ENCODE measurements around the gene PTPRCAP. TPM values are rescaled to one million over a fixed set of nuclear protein-coding genes. Genes with fewer than 3 reads are reported as not detected.
A peak's percentile ranks its signal among the peaks of the same experiment; 100 is the strongest.

Gene PTPRCAP
- total and polyA plus RNA-seq, 10 of the 15 experiments (the other 5 are each of a cell fraction or from before 2014, with no cell fraction given): 4.7 to 266 (median 125) TPM

DNA sequence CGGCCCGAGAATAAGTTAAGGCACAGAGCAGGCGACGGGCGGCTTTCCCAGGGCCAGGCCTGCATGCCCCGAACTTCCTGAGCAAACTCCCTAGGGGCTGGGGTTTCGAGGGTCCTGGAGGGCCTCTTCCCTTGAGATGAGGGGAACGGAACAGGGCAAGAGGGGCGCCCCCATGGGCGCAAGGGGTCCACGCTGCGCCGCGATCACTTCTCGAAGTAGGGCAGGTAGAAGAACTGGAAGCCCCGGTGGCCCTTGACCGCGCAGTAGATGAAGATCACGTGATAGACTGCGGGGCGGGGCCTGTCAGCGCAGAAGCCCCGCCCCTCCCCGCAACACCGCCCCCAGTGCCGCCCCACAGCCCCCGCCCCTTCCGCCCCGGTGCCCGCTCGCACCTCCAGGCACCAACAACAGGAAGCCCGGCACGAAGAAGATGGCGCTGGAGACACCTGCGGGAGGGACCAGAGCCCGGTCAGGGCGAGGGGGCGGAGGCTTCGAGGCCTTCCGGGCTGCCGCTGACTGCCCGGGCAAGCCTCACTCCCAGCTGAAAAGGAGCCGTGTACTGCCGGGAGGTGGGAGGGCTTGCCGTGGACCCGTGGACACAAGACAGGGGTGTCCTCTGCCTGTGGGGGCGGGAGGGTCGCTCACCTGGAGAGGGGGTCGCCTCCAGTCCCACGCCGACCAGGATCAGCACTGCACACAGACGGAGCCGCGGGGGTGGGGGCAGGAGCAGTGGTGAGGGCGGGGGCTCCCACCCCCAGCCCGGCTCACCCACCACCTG lies 27.1 kb upstream of the PTPRCAP start (continued):
- TF ChIP-seq PAX8 (IDR thresholded peaks at IDR 0.05): no peak
- TF ChIP-seq GATAD2B (conservative IDR thresholded peaks at IDR 0.05; ENCODE audit: low read depth): 0 out of 2 replicates have a peak, but pooled peaks have one; percentile 29
- TF ChIP-seq NR2C2 (IDR thresholded peaks at IDR 0.05; ENCODE audit: borderline replicate concordance, control insufficient read depth, insufficient read length, low read depth): no peak
- TF ChIP-seq IRF4 (IDR thresholded peaks at IDR 0.05; ENCODE audit: low read depth, low read length): no peak
- no peak; the same call in 1 of the 2 replicates for TF ChIP-seq SMAD5 (IDR thresholded peaks at IDR 0.05; ENCODE audit: low read depth)
- TF ChIP-seq EGR1 (IDR thresholded peaks at IDR 0.05; ENCODE audit: borderline replicate concordance in 1 of 2, low read depth in 2 of 2, low read length in 2 of 2): peak in 1 of 2 experiments; percentile 17; a peak in 1 of 3 replicates
- peak; percentile 25; the same call in 1 of the 2 replicates for TF ChIP-seq IKZF1 (conservative IDR thresholded peaks at IDR 0.05)
- no peak for TF ChIP-seq FOXM1 (IDR thresholded peaks at IDR 0.05; ENCODE audit: low read depth, low read length)
- TF ChIP-seq BMI1 (IDR thresholded peaks at IDR 0.05; ENCODE audit: borderline replicate concordance): no peak
- TF ChIP-seq SUPT20H (IDR thresholded peaks at IDR 0.05; ENCODE audit: borderline replicate concordance, control insufficient read depth, low read depth, low read length): no peak
- no peak for TF ChIP-seq RCOR1 (conservative IDR thresholded peaks at IDR 0.05; ENCODE audit: low read depth, low read length)
- TF ChIP-seq TARDBP (IDR thresholded peaks at IDR 0.05; ENCODE audit: borderline replicate concordance): no peak
- TF ChIP-seq ZNF217 (IDR thresholded peaks at IDR 0.05): no peak
- TF ChIP-seq, protein P1, sequence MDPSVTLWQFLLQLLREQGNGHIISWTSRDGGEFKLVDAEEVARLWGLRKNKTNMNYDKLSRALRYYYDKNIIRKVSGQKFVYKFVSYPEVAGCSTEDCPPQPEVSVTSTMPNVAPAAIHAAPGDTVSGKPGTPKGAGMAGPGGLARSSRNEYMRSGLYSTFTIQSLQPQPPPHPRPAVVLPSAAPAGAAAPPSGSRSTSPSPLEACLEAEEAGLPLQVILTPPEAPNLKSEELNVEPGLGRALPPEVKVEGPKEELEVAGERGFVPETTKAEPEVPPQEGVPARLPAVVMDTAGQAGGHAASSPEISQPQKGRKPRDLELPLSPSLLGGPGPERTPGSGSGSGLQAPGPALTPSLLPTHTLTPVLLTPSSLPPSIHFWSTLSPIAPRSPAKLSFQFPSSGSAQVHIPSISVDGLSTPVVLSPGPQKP (IDR thresholded peaks at IDR 0.05; ENCODE audit: low read depth, low read length): no peak
- TF ChIP-seq, protein P2, sequence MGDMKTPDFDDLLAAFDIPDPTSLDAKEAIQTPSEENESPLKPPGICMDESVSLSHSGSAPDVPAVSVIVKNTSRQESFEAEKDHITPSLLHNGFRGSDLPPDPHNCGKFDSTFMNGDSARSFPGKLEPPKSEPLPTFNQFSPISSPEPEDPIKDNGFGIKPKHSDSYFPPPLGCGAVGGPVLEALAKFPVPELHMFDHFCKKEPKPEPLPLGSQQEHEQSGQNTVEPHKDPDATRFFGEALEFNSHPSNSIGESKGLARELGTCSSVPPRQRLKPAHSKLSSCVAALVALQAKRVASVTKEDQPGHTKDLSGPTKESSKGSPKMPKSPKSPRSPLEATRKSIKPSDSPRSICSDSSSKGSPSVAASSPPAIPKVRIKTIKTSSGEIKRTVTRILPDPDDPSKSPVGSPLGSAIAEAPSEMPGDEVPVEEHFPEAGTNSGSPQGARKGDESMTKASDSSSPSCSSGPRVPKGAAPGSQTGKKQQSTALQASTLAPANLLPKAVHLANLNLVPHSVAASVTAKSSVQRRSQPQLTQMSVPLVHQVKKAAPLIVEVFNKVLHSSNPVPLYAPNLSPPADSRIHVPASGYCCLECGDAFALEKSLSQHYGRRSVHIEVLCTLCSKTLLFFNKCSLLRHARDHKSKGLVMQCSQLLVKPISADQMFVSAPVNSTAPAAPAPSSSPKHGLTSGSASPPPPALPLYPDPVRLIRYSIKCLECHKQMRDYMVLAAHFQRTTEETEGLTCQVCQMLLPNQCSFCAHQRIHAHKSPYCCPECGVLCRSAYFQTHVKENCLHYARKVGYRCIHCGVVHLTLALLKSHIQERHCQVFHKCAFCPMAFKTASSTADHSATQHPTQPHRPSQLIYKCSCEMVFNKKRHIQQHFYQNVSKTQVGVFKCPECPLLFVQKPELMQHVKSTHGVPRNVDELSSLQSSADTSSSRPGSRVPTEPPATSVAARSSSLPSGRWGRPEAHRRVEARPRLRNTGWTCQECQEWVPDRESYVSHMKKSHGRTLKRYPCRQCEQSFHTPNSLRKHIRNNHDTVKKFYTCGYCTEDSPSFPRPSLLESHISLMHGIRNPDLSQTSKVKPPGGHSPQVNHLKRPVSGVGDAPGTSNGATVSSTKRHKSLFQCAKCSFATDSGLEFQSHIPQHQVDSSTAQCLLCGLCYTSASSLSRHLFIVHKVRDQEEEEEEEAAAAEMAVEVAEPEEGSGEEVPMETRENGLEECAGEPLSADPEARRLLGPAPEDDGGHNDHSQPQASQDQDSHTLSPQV (IDR thresholded peaks at IDR 0.05): no peak
- TF ChIP-seq, protein P3, sequence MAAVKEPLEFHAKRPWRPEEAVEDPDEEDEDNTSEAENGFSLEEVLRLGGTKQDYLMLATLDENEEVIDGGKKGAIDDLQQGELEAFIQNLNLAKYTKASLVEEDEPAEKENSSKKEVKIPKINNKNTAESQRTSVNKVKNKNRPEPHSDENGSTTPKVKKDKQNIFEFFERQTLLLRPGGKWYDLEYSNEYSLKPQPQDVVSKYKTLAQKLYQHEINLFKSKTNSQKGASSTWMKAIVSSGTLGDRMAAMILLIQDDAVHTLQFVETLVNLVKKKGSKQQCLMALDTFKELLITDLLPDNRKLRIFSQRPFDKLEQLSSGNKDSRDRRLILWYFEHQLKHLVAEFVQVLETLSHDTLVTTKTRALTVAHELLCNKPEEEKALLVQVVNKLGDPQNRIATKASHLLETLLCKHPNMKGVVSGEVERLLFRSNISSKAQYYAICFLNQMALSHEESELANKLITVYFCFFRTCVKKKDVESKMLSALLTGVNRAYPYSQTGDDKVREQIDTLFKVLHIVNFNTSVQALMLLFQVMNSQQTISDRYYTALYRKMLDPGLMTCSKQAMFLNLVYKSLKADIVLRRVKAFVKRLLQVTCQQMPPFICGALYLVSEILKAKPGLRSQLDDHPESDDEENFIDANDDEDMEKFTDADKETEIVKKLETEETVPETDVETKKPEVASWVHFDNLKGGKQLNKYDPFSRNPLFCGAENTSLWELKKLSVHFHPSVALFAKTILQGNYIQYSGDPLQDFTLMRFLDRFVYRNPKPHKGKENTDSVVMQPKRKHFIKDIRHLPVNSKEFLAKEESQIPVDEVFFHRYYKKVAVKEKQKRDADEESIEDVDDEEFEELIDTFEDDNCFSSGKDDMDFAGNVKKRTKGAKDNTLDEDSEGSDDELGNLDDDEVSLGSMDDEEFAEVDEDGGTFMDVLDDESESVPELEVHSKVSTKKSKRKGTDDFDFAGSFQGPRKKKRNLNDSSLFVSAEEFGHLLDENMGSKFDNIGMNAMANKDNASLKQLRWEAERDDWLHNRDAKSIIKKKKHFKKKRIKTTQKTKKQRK (IDR thresholded peaks at IDR 0.05; ENCODE audit: low read depth, low read length): no peak
- TF ChIP-seq NR2F1 (conservative IDR thresholded peaks at IDR 0.05): peak; percentile 78; the same call in 1 of the 2 replicates
- TF ChIP-seq SPI1 (IDR thresholded peaks at IDR 0.05; ENCODE audit: borderline replicate concordance, insufficient read depth, low read depth, low read length): peak; percentile 4; the same call in 1 of the 2 replicates
- TF ChIP-seq SRF (IDR thresholded peaks at IDR 0.05; ENCODE audit: low read depth in 2 of 2, low read length in 2 of 2): no peak
- TF ChIP-seq NFYA (IDR thresholded peaks at IDR 0.05; ENCODE audit: borderline replicate concordance, low read depth, low read length): no peak

Data from GM12878 (cell line).